ENCODE results near the gene PTPDC1. TPM values are rescaled to one million over a fixed set of nuclear protein-coding genes. Genes with fewer than 3 reads are reported as not detected.

PTPDC1 gene
- total and polyA plus RNA-seq, 2 of the 8 experiments (the other 6 are each of a cell fraction or from before 2014, with no cell fraction given): 4.1 to 7.3 TPM

- Histone ChIP-seq H2AFZ (ENCODE audit: low read length) (peak overlapping the region; percentile 53; the same call in 1 of the 2 replicates), H3K79me2 (ENCODE audit: control insufficient read depth in 1 of 2, insufficient read depth in 2 of 2, low read length in 2 of 2) (no peaks in the 10 kb centered on the region), H3K27me3 (replicated peaks in 1 of 4; ENCODE audit: control insufficient read depth in 3 of 4, extremely low read depth in 1 of 4, insufficient read depth in 3 of 4, low read length in 3 of 4) (no peaks in the 10 kb centered on the region), H3K18ac (ENCODE audit: extremely low read depth, low read length) (no peak overlapping the region), H3K36me3 (ENCODE audit: control insufficient read depth in 2 of 4, insufficient read depth in 4 of 4, low read length in 3 of 4) (no peaks in the 10 kb centered on the region), H4K20me1 (replicated peaks in 1 of 2; ENCODE audit: control insufficient read depth in 1 of 2, insufficient read depth in 2 of 2, low read length in 2 of 2) (no peaks in the 10 kb centered on the region), H2BK12ac (ENCODE audit: low read depth, low read length) (no peak overlapping the region), H3K9ac (replicated peaks in 1 of 4; ENCODE audit: extremely low read depth in 1 of 4, low read depth in 3 of 4, low read length in 3 of 4) (no peak overlapping the region), H3K14ac (ENCODE audit: insufficient read length) (no peak overlapping the region), H3K4ac (replicated peaks; ENCODE audit: insufficient read length, low read depth, low read length) (no peak overlapping the region), H3K27ac (ENCODE audit: low read depth, low read length) (no peak overlapping the region), H2BK5ac (ENCODE audit: low read depth, low read length) (no peak overlapping the region), H3K4me1 (replicated peaks in 1 of 4; ENCODE audit: control insufficient read depth in 3 of 4, insufficient read depth in 4 of 4, low read length in 3 of 4) (no peaks in the 10 kb centered on the region; a peak in 1 of 7 replicates), H3K9me3 (ENCODE audit: insufficient read depth in 2 of 2, low read depth in 1 of 2, low read length in 1 of 2) (no peaks in the 10 kb centered on the region), H3K4me3 (ENCODE audit: extremely low read depth in 1 of 4, insufficient read depth in 2 of 4, low read depth in 3 of 4, low read length in 4 of 4) (no peak overlapping the region), H2AK5ac (ENCODE audit: low read depth, low read length) (no peak overlapping the region), H3K23ac (ENCODE audit: insufficient read length) (no peak overlapping the region), H3K56ac (replicated peaks; ENCODE audit: insufficient read length, low read depth, low read length) (no peak overlapping the region), H3K79me1 (ENCODE audit: low read depth, low read length) (no peaks in the 10 kb centered on the region), H2BK20ac (ENCODE audit: low read length) (no peak overlapping the region), H4K5ac (ENCODE audit: insufficient read length, low read depth, low read length) (no peak overlapping the region), H2BK120ac (replicated peaks; ENCODE audit: low read depth, low read length) (no peak overlapping the region), H4K91ac (replicated peaks; ENCODE audit: insufficient read length, low read length) (no peak overlapping the region), H4K8ac (ENCODE audit: extremely low read depth, insufficient read depth, low read length) (peak overlapping the region; percentile 72; the same call in 1 of the 2 replicates), H3K4me2 (ENCODE audit: insufficient read depth in 1 of 2, low read depth in 2 of 2, low read length in 2 of 2) (no peak overlapping the region), H2BK15ac (ENCODE audit: low read length) (no peak overlapping the region; the same call in 1 of the 2 replicates), H3K23me2 (ENCODE audit: low read depth, low read length) (no peaks in the 10 kb centered on the region)
- ChIA-PET CTCF (ENCODE audit: partially characterized antibody) (interaction anchor here (0.6 to 1.2 kb wide), 2 partner anchors 12 to 16 kb away, joined by 3 to 4 read pairs; no protein-coding TSS in a partner anchor), POLR2A (ENCODE audit: partially characterized antibody) (interaction anchor here (1.1 kb wide), 1 partner anchor 10 kb away, joined by 3 read pairs; no protein-coding TSS in a partner anchor)
- WGBS, 2 experiments (ENCODE audit: extremely low coverage in 1 of 2, insufficient coverage in 1 of 2, insufficient read length in 1 of 2, insufficient replicate concordance in 2 of 2, low coverage in 1 of 2, low lambda C conversion rate in 2 of 2, missing lambda C conversion rate in 1 of 2): 89% methylated on average over 13 of the region's 13 CpGs; no CpG with 5 or more reads in 1 of the 2 experiments
- no peak for FAIRE-seq
- DNase-seq (ENCODE audit: low read depth in 1 of 2, low spot score in 2 of 2): no peak
- TF ChIP-seq EZH2 (IDR thresholded peaks at IDR 0.05; ENCODE audit: low read depth, low read length, severe bottlenecking) (no peak), RNF2 (IDR thresholded peaks at IDR 0.05; ENCODE audit: borderline replicate concordance, low read depth, low read length, missing control alignments, poor library complexity, severe bottlenecking) (no peak), MAFK (IDR thresholded peaks at IDR 0.05; ENCODE audit: low read depth, low read length) (no peak), POLR2A (IDR thresholded peaks at IDR 0.05; ENCODE audit: control extremely low read depth in 1 of 2, low read depth in 2 of 2, low read length in 2 of 2) (no peak), SAP30 (IDR thresholded peaks at IDR 0.05; ENCODE audit: insufficient read depth, insufficient replicate concordance, low read length) (no peak), CREB1 (IDR thresholded peaks at IDR 0.05) (no peak), BCL11A (IDR thresholded peaks at IDR 0.05; ENCODE audit: low read depth in 2 of 2, low read length in 2 of 2) (no peak), KDM5A (IDR thresholded peaks at IDR 0.05; ENCODE audit: low read length) (no peak), SIX5 (IDR thresholded peaks at IDR 0.05; ENCODE audit: low read depth, low read length) (no peak), FOSL1 (IDR thresholded peaks at IDR 0.05; ENCODE audit: insufficient read depth, low read depth, low read length) (no peak), SIRT6 (IDR thresholded peaks at IDR 0.05; ENCODE audit: low read length) (no peak)
Observed at GRCh38 chr9:94140791-94141790, 56.8 kb downstream of the PTPDC1 start.
